Measurements from ENCODE around the gene DIMT1. TPM values are rescaled to one million over a fixed set of nuclear protein-coding genes. Genes with fewer than 3 reads are reported as not detected.

DIMT1 gene
- total and polyA plus RNA-seq, 2 of the 4 experiments (the other 2 are of a cell fraction): 27.5 to 46.4 TPM

DNA sequence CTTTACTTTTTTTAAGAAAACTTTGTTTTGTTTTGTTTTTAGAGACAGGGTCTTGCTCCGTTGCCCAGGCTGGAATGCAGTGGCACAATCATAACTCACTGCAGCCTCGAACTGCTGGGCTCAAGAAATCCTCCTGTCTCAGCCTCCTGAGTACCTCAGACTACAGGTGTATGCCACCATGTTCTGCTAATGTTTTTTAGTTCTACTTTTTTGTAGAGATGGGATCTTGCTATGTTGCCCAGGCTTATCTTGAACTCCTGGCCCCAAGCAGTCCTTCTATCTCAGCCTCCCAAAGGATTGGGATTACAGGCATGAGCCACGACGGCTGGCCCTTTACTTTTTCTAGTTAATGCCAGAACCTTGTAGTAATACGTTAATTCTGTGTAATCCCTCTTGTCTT is 44.8 kb upstream of the DIMT1 start:
- H3K9me3 ChIP-seq (ENCODE audit: control insufficient read depth, insufficient read depth, low read length): no peaks in the 10 kb centered on the region
- H4K8ac ChIP-seq (ENCODE audit: low read depth in 2 of 2, low read length in 2 of 2): no peak overlapping the region
- peaks cover 2 to 4% of the 10 kb centered on the region in 2 experiments for H3K79me1 ChIP-seq (ENCODE audit: low read depth in 1 of 2, low read length in 2 of 2)
- H3K36me3 ChIP-seq (ENCODE audit: control insufficient read depth, insufficient read depth, low read length): peaks cover 2% of the 10 kb centered on the region; the same call in 1 of the 2 replicates
- intact Hi-C loops (cut with micrococcal nuclease) (loop anchor here (10.0 kb wide), 1 partner anchor 1756 kb away; no protein-coding TSS in a partner anchor), dilution Hi-C loops (cut with HindIII; ENCODE audit: low sequenced_read_pairs, unreplicated experiment) (no loop called here), in situ Hi-C loops (cut with MboI; ENCODE audit: low sequenced_read_pairs) (no loop called here)
- no peak overlapping the region for H3K4ac ChIP-seq (ENCODE audit: low read depth, low read length)
- H4K5ac ChIP-seq (ENCODE audit: low read depth, low read length): no peak overlapping the region
- no peak overlapping the region for H3K4me2 ChIP-seq (ENCODE audit: low read depth, low read length)
- ATAC-seq (ENCODE audit: low read depth) (no peak), DNase-seq (no peak)
- no peak overlapping the region for H2AK9ac ChIP-seq (replicated peaks; ENCODE audit: low read depth, low read length, poor library complexity)
- 100% methylated on average over 1 of the region's 5 CpGs; no CpG with 5 or more reads in 1 of the 2 experiments for WGBS, 2 experiments (ENCODE audit: extremely low coverage in 2 of 2, insufficient read length in 1 of 2)
- no peak overlapping the region for H2BK5ac ChIP-seq (ENCODE audit: low read depth, low read length, poor library complexity, severe bottlenecking)
- no peak overlapping the region for H3K23ac ChIP-seq (ENCODE audit: low read depth, low read length)
- no peak overlapping the region for H2AFZ ChIP-seq (replicated peaks; ENCODE audit: low read length, poor library complexity)
- CTCF ChIA-PET: no interaction called here
- no TSS peak for BruUV-seq (replicated peaks)
- no peaks in the 10 kb centered on the region for H4K20me1 ChIP-seq (ENCODE audit: insufficient read depth, low read length)
- no peak overlapping the region for H3K4me3 ChIP-seq (ENCODE audit: insufficient read depth, low read depth, low read length)
- no peak overlapping the region for H3K18ac ChIP-seq (ENCODE audit: low read depth, low read length)
- no peaks in the 10 kb centered on the region for H3K4me1 ChIP-seq (ENCODE audit: control insufficient read depth, insufficient read depth, low read length)
- no peak overlapping the region for H3K56ac ChIP-seq (ENCODE audit: extremely low read depth, insufficient read depth, low read length)
- H2BK15ac ChIP-seq (ENCODE audit: low read depth, low read length): no peak overlapping the region
- POLR2A ChIA-PET (ENCODE audit: unreplicated experiment): no interaction called here
- H4K91ac ChIP-seq (ENCODE audit: insufficient read depth, low read depth, low read length): no peak overlapping the region
- no peak overlapping the region for H2BK120ac ChIP-seq (ENCODE audit: low read depth, low read length)
- no peak overlapping the region for H3K9ac ChIP-seq (ENCODE audit: low read depth, low read length)
- TF ChIP-seq, protein P1, sequence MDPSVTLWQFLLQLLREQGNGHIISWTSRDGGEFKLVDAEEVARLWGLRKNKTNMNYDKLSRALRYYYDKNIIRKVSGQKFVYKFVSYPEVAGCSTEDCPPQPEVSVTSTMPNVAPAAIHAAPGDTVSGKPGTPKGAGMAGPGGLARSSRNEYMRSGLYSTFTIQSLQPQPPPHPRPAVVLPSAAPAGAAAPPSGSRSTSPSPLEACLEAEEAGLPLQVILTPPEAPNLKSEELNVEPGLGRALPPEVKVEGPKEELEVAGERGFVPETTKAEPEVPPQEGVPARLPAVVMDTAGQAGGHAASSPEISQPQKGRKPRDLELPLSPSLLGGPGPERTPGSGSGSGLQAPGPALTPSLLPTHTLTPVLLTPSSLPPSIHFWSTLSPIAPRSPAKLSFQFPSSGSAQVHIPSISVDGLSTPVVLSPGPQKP (IDR thresholded peaks at IDR 0.05; ENCODE audit: borderline replicate concordance, low read depth, low read length): no peak
- TF ChIP-seq, protein P2, sequence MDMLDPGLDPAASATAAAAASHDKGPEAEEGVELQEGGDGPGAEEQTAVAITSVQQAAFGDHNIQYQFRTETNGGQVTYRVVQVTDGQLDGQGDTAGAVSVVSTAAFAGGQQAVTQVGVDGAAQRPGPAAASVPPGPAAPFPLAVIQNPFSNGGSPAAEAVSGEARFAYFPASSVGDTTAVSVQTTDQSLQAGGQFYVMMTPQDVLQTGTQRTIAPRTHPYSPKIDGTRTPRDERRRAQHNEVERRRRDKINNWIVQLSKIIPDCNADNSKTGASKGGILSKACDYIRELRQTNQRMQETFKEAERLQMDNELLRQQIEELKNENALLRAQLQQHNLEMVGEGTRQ (IDR thresholded peaks at IDR 0.05; ENCODE audit: low read depth, low read length): no peak
- TF ChIP-seq BHLHE40 (IDR thresholded peaks at IDR 0.05; ENCODE audit: low read depth, low read length) (no peak), SMC3 (IDR thresholded peaks at IDR 0.05; ENCODE audit: low read depth, low read length) (no peak), MAFK (IDR thresholded peaks at IDR 0.05; ENCODE audit: low read depth, low read length) (no peak), CEBPB (IDR thresholded peaks at IDR 0.05; ENCODE audit: low read depth, low read length) (no peak), POLR2A (IDR thresholded peaks at IDR 0.05; ENCODE audit: low read depth, low read length) (no peak), NFE2L2 (IDR thresholded peaks at IDR 0.05; ENCODE audit: low read depth, low read length) (no peak)
- TF ChIP-seq, protein P3, sequence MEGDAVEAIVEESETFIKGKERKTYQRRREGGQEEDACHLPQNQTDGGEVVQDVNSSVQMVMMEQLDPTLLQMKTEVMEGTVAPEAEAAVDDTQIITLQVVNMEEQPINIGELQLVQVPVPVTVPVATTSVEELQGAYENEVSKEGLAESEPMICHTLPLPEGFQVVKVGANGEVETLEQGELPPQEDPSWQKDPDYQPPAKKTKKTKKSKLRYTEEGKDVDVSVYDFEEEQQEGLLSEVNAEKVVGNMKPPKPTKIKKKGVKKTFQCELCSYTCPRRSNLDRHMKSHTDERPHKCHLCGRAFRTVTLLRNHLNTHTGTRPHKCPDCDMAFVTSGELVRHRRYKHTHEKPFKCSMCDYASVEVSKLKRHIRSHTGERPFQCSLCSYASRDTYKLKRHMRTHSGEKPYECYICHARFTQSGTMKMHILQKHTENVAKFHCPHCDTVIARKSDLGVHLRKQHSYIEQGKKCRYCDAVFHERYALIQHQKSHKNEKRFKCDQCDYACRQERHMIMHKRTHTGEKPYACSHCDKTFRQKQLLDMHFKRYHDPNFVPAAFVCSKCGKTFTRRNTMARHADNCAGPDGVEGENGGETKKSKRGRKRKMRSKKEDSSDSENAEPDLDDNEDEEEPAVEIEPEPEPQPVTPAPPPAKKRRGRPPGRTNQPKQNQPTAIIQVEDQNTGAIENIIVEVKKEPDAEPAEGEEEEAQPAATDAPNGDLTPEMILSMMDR (conservative IDR thresholded peaks at IDR 0.05; ENCODE audit: low read depth, low read length): no peak
- H3K14ac ChIP-seq (replicated peaks; ENCODE audit: low read depth, low read length): no peak overlapping the region
- no peak overlapping the region for H3K27ac ChIP-seq (ENCODE audit: insufficient read depth, low read length)
- H2AK5ac ChIP-seq (ENCODE audit: low read depth, low read length): no peak overlapping the region
- no peaks in the 10 kb centered on the region; the same call in 1 of the 2 replicates for H3K9me1 ChIP-seq (ENCODE audit: insufficient read depth, low read length)
- H2BK20ac ChIP-seq (ENCODE audit: low read depth, low read length): no peak overlapping the region
- H3K27me3 ChIP-seq (ENCODE audit: control insufficient read depth, insufficient read depth, low read length): no peaks in the 10 kb centered on the region

Data from IMR-90 (cell line).